ENCODE data around the gene SNAP29.
"Not testable (repeated sequence)": the region's sequence is repeated elsewhere in the genome, so short reads cannot be mapped to it uniquely, and the experiment has no call there.

The SNAP29 gene

DNA sequence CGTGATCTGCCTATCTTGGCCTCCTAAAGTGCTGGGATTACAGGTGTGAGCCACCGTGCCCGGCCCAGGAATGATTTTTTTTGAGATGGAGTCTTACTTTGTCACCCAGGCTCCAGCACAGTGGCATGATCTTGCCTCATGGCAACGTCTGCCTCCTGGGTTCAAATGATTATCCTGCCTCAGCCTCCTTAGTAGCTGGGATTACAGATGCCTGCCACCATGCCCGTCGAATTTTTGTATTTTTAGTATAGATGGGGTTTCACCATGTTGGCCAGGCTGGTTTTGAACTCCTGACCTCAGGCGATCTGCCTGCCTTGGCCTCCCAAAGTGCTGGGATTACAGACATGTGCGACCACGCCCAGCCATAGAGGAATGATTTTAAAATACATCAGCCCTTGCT lies 76.2 kb downstream of the SNAP29 start:
- DNase-seq, result not testable (repeated sequence)

DNA sequence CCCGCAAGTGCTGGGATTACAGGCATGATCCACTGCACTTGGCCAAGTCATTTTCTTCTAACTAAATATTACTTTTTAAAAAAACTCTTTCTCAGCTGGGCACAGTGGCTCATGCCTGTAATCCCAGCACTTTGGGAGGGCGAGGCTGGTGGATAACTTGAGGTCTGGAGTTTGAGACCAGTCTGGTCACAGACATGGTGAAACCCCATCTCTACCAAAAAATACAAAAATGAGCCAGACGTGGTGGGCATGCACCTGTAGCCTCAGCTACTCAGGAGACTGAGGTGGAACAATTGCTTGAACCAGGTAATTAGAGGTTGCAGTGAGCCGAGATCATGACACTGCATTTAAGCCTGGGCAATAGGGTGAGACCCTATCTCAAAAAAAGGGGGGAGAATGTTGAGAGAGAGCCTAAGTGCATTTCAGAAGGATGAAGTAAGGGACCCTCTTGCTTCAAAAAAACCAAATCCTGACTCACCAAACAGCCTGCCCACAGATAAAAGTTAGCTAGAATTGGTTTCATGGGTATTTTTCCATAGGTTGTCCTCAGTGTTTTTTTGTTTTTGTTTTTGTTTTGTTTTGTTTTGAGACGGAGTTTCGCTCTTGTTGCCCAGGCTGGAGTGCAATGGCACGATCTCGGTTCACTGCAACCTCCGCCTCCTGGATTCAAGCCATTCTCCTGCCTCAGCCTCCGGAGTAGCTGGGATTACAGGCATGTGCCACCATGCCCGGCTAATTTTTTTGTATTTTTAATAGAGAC lies 77.2 kb downstream of the SNAP29 start:
- not testable (repeated sequence) for DNase-seq

DNA sequence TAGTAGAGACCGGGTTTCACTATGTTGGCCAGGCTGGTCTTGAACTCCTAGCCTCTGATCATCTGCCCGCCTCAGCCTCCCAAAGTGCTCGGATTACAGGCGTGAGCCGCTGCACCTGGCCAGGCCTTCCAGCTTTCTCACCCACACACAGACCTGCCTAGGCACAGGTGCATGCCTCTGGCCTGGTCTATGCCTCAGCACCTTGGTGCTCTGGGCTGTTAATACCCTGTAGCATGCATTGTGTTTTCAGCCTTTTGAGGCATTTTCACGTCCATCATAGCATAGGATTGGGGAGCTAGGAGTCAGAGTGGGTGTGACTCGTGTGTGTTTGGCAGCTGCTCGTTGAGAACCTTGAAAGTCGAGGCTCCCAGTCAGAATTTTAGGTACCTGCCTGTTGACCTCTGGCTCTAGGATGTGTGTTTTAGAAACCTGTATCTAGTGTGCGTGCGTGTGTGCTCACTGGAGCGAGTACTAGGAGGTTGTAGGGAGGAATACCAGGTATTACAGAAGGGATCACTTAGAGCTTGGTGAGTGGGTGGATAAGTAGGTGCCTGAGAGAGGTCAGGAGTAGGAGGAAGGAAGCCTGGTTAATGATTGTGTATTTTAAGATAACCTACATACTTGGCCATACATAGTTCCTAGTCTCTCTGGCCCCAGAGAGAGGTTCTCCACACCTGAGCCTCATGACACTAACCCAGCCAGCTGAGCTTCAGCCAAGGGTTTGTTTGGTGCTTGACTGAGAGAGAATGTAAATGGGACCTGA lies 78.4 kb downstream of the SNAP29 start:
- no peak for DNase-seq

DNA sequence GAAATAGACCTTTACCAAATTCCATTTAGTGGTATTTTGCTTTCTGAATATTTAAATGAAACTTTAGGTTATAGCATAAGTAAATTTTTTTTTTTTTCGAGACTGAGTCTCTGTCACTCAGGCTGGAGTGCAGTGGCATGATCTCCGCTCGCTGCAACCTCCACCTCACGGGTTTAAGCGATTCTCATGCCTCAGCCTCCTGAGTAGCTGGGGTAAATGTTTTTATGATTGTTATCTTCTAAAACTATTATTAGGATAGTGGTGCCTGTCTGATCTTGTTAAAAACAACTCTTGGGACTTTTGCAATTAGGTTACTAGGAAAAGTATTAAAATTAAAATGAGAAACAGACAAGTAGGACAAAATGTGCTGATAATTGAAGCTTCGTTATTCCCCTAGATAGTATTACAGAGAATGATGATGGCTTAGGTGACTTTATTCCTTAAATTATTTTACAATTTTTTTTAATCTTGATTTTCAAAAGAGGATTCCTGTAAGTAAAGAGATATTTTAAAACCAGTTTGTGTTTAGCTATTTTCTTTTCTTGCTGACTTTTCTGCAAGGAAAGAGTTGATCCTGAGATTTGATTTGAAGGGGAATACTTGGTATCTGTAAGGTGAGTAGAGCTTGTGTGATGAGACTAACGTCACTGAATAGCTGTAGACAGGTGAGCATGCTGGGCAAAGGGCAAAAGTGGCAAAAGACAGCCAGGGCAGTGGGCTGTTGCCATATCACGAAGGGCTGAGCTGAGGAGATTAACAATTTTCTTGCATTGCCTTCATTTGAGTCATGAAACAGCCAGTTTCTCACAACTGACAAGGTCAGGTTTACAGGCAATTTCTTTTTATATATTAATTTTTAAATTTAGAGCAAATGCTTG lies 79.2 kb downstream of the SNAP29 start:
- no peak for DNase-seq

DNA sequence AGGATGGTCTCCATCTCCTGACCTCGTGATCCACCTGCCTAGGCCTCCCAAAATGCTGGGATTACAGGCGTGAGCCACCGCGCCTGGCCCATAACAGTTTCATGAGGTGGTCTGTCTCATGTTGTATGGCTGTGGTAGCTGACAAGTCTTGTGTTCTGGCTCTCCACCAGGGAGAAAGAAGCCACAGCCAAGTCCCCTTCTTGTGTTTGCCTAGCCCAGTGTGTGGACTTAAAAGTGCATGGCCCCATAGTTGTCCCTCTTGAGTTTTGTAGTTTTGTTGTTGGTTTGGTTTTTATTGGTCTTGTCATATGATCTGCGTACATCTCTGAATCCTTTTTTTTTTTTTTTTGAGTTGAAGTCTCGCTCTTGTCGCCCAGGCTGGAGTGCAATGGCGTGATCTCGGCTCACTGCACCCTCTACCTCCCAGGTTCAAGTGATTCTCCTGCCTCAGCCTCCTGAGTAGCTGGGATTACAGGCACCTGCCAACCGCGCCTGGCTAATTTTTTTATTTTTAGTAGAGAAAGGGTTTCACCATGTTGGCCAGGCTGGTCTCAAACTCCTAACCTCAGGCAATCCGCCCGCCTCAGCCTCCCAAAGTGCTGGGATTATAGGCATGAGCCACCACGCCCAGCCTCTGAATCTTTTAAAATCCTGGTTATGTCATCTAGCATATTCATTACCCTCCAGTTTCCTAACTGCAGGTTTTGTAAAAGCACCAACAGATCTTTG lies 80.8 kb downstream of the SNAP29 start:
- not testable (repeated sequence) for DNase-seq

DNA sequence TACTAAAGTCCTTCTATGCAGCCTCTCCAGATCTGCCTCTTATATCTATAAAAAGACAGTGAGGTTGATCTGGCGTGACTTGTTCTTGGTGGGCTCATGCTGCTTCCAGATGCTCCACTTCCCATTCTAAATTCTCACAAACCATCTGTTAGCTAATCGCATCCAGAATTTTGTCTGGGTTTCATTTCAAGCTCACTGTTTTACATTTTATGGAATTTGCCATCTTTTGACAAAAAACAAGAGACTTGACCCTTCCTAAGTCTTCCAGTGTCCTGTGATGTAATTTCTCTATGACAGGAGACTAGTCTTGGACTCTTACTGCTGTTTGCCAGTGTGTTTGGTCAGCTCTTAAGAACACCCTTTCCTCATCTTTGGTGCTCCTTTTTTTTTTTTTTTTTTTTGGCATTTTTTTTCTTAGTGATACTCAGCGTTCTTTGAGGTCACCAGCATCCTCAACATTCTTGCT lies 81.4 kb downstream of the SNAP29 start:
- no peak for DNase-seq

Measured in CD4-positive, alpha-beta T cell treated with Interleukin-6 for 4 hours (primary cell).